COR-L47 (cell line): ENCODE measurements around the gene ERG28.
"Not testable (repeated sequence)": the region's sequence is repeated elsewhere in the genome, so short reads cannot be mapped to it uniquely, and the experiment has no call there.

Experiments
- DNase-seq: peaks from one replicate; lab custom pipeline; 2025; lab: John Stamatoyannopoulos, UW

The ERG28 gene

GRCh38 chr14:75625034-75625433 lies 35.6 kb downstream of the ERG28 start:
- no peak for DNase-seq

GRCh38 chr14:75619548-75619947 lies 41.1 kb downstream of the ERG28 start:
- DNase-seq: no peak

- no peak for DNase-seq
These were observed 45.5 kb downstream of the ERG28 start for GRCh38 chr14:75615200-75615599.

GRCh38 chr14:75614179-75614578 lies 46.5 kb downstream of the ERG28 start:
- no peak for DNase-seq

- no peak for DNase-seq
These were observed 48.5 kb downstream of the ERG28 start for GRCh38 chr14:75612157-75612556.

GRCh38 chr14:75610834-75611233 lies 49.8 kb downstream of the ERG28 start:
- DNase-seq: no peak

- no peak for DNase-seq
These were observed 50.8 kb downstream of the ERG28 start for GRCh38 chr14:75609606-75610475.

- no peak for DNase-seq
These were observed 51.6 kb downstream of the ERG28 start for GRCh38 chr14:75609116-75609515.

- no peak for DNase-seq
These were observed 52.6 kb downstream of the ERG28 start for GRCh38 chr14:75607842-75608640.

- DNase-seq: no peak
These were observed 53.6 kb downstream of the ERG28 start for GRCh38 chr14:75607044-75607443.

- no peak for DNase-seq
These were observed 54.8 kb downstream of the ERG28 start for GRCh38 chr14:75605916-75606315.

GRCh38 chr14:75604979-75605851 lies 55.5 kb downstream of the ERG28 start:
- DNase-seq: no peak

GRCh38 chr14:75602503-75602902 lies 58.2 kb downstream of the ERG28 start:
- no peak for DNase-seq

GRCh38 chr14:75601061-75601460 lies 59.6 kb downstream of the ERG28 start:
- not testable (repeated sequence) for DNase-seq

GRCh38 chr14:75600100-75600499 lies 60.6 kb downstream of the ERG28 start:
- not testable (repeated sequence) for DNase-seq
